CD14-positive monocyte (primary cell): Measurements from ENCODE around the gene F8. TPM values are rescaled to one million over a fixed set of nuclear protein-coding genes. Genes with fewer than 3 reads are reported as not detected.
"Not testable (repeated sequence)": the region's sequence is repeated elsewhere in the genome, so short reads cannot be mapped to it uniquely, and the experiment has no call there.

Experiments used
- DNase-seq, 3 donors: peaks; one replicate each; pipeline ENCODE4 v3.0.0-alpha.2; 2011 to 2022
- H2AFZ ChIP-seq: 2 replicates; pipeline ENCODE4 v1.6.0; 2012; ENCODE audit warnings: mild to moderate bottlenecking, low read depth, low read length, inconsistent platforms; ENCODE audit not compliant: insufficient read depth, poor library complexity, severe bottlenecking
- H3K27ac ChIP-seq, 2 donors: 1 replicate in 1 of 2; 2 replicates in 1 of 2; pipeline ENCODE4 v1.5.1; 2012 to 2013; ENCODE audit warnings: low read length in 2 of 2, control low read depth in 1 of 2, inconsistent platforms in 1 of 2, low read depth in 1 of 2, mild to moderate bottlenecking in 1 of 2
- H3K27me3 ChIP-seq, 2 donors: one replicate each; pipeline versions ENCODE4 v1.6.0 to v1.6.1; 2011 to 2013; ENCODE audit warnings: low read length in 2 of 2; ENCODE audit not compliant: control insufficient read depth in 2 of 2, insufficient read depth in 2 of 2
- H3K36me3 ChIP-seq, 2 donors: replicated peaks in 1 of 2; 1 replicate in 1 of 2; 2 replicates in 1 of 2; pipeline versions ENCODE4 v1.5.1 to v1.6.1; 2012 to 2013; ENCODE audit warnings: low read length in 2 of 2, control low read depth in 1 of 2, inconsistent platforms in 1 of 2, mild to moderate bottlenecking in 1 of 2; ENCODE audit not compliant: insufficient read depth in 2 of 2, control insufficient read depth in 1 of 2
- H3K4me1 ChIP-seq, 2 donors: 1 replicate in 1 of 2; 2 replicates in 1 of 2; pipeline versions ENCODE4 v1.5.1 to v1.6.1; 2012 to 2013; ENCODE audit warnings: low read length in 2 of 2, control low read depth in 1 of 2, inconsistent platforms in 1 of 2, mild to moderate bottlenecking in 1 of 2, moderate library complexity in 1 of 2; ENCODE audit not compliant: insufficient read depth in 2 of 2, control insufficient read depth in 1 of 2
- H3K4me2 ChIP-seq: replicated peaks from 2 replicates; pipeline ENCODE3; 2012; ENCODE audit warnings: low read length, moderate library complexity, mild to moderate bottlenecking; ENCODE audit not compliant: poor library complexity, severe bottlenecking; ENCODE audit errors: extremely low read depth
- H3K4me3 ChIP-seq, 3 experiments: fragments of 200-600 bp in 1 of 3; sonication (generic) in 1 of 3; replicated peaks in 1 of 3; 1 replicate in 2 of 3; 2 replicates in 1 of 3; pipeline ENCODE4 v1.5.1; 2011 to 2013; ENCODE audit warnings: low read length in 3 of 3, mild to moderate bottlenecking in 3 of 3, control low read depth in 2 of 3, low read depth in 2 of 3, inconsistent platforms in 1 of 3, moderate library complexity in 1 of 3
- H3K79me2 ChIP-seq: 2 replicates; pipeline ENCODE4 v1.6.0; 2012; ENCODE audit warnings: mild to moderate bottlenecking, control low read depth, inconsistent platforms, low read length, moderate library complexity; ENCODE audit not compliant: insufficient read depth
- H3K9ac ChIP-seq: 2 replicates; pipeline ENCODE4 v1.6.0; 2017; ENCODE audit warnings: low read length, mild to moderate bottlenecking; ENCODE audit not compliant: insufficient read depth, poor library complexity, severe bottlenecking
- H3K9me3 ChIP-seq, 2 donors: replicated peaks in 1 of 2; 1 replicate in 1 of 2; 2 replicates in 1 of 2; pipeline versions ENCODE4 v1.5.1 to v1.6.1; 2012 to 2013; ENCODE audit warnings: low read length in 2 of 2, control low read depth in 1 of 2; ENCODE audit not compliant: control insufficient read depth in 1 of 2, insufficient read depth in 1 of 2
- H4K20me1 ChIP-seq: 2 replicates; pipeline ENCODE4 v1.6.0; 2012; ENCODE audit warnings: mild to moderate bottlenecking, low read length, control low read depth, moderate library complexity; ENCODE audit not compliant: insufficient read depth
- H3K27ac Mint-ChIP-seq, 7 donors: one replicate each; pipeline ENCODE4 v1.8.0; 2020; ENCODE audit warnings: mild to moderate bottlenecking in 7 of 7, mixed read lengths in 7 of 7, moderate library complexity in 6 of 7, inconsistent platforms in 2 of 7
- H3K27me3 Mint-ChIP-seq, 3 donors: one replicate each; pipeline ENCODE4 v1.8.0; 2021 to 2022; ENCODE audit warnings: low read depth in 3 of 3, mild to moderate bottlenecking in 3 of 3, mixed read lengths in 3 of 3, moderate library complexity in 3 of 3, inconsistent platforms in 1 of 3
- H3K36me3 Mint-ChIP-seq, 2 donors: one replicate each; pipeline ENCODE4 v1.8.0; 2020; ENCODE audit warnings: mixed read lengths in 2 of 2, inconsistent platforms in 1 of 2, mild to moderate bottlenecking in 1 of 2
- H3K4me1 Mint-ChIP-seq: one replicate; pipeline ENCODE4 v1.8.0; 2020; ENCODE audit warnings: mild to moderate bottlenecking, mixed read lengths
- H3K4me3 Mint-ChIP-seq, 2 donors: one replicate each; pipeline ENCODE4 v1.8.0; 2020; ENCODE audit warnings: mild to moderate bottlenecking in 2 of 2, mixed read lengths in 2 of 2, moderate library complexity in 1 of 2
- H3K9me3 Mint-ChIP-seq, 7 donors: one replicate each; pipeline ENCODE4 v1.8.0; 2020 to 2022; ENCODE audit warnings: mixed read lengths in 7 of 7, mild to moderate bottlenecking in 6 of 7, moderate library complexity in 6 of 7, inconsistent platforms in 2 of 7
- WGBS: methylation state at CpG from one replicate; pipeline ENCODE4 v1.1.5; 2013; ENCODE audit warnings: missing lambda C conversion rate; ENCODE audit not compliant: insufficient coverage; 5-methylcytosine and 5-hydroxymethylcytosine counted together
- intact Hi-C, 2 donors: fragments of 100-400 bp; cut with micrococcal nuclease; formaldehyde crosslinking; loops; one replicate each; pipeline versions ENCODE4 v1.15.0 to v1.15.1; 2023
- polyA plus RNA-seq, 3 donors: library from polyadenylated mRNA; depleted of rRNA in 1 of 3; unstranded in 2 of 3; stranded (reverse) in 1 of 3; fragments of 300-500 nt in 2 of 3; fragments of >200 nt in 1 of 3; fragmentation: Illumina TruSeq in 2 of 3; gene quantifications; 1 replicate in 2 of 3; 2 replicates in 1 of 3; pipeline ENCODE4 v1.2.3, GENCODE V29; 2012 to 2021

F8 gene
- polyA plus RNA-seq, 3 donors, result 1.5 to 4.5 (median 4.3) TPM

GRCh38 chrX:154886069-154886788 is 136.3 kb downstream of the F8 start, which contains the start of gene F8A1:
Gene F8A1 (plus strand): TSS chrX:154886355. CDS start chrX:154886375, 20 bp downstream.
- H3K36me3 Mint-ChIP-seq, H3K27ac ChIP-seq, H3K9me3 ChIP-seq, H3K79me2 ChIP-seq, H3K9me3 Mint-ChIP-seq, DNase-seq, H3K36me3 ChIP-seq, H3K27me3 Mint-ChIP-seq, H3K27me3 ChIP-seq, H3K4me1 Mint-ChIP-seq, H3K4me1 ChIP-seq, intact Hi-C loops, H3K9ac ChIP-seq, H3K27ac Mint-ChIP-seq, H2AFZ ChIP-seq, H3K4me2 ChIP-seq, H3K4me3 Mint-ChIP-seq, H4K20me1 ChIP-seq: not testable (repeated sequence)
- peak within 1 kb of the TSS; percentile 29 to 38 (median 31) for H3K4me3 ChIP-seq
- no CpG with 5 or more reads among the region's 91 CpGs for WGBS

- H3K27me3 ChIP-seq, H3K27me3 Mint-ChIP-seq, H3K9ac ChIP-seq, H3K36me3 Mint-ChIP-seq, H3K79me2 ChIP-seq, DNase-seq, H3K4me1 Mint-ChIP-seq, H2AFZ ChIP-seq, H3K27ac Mint-ChIP-seq, intact Hi-C loops, H3K4me1 ChIP-seq, H3K27ac ChIP-seq, H4K20me1 ChIP-seq, H3K36me3 ChIP-seq, H3K9me3 ChIP-seq, H3K4me3 ChIP-seq, H3K9me3 Mint-ChIP-seq, H3K4me2 ChIP-seq, H3K4me3 Mint-ChIP-seq: not testable (repeated sequence)
- WGBS, result no CpG with 5 or more reads among the region's 14 CpGs
Measured at GRCh38 chrX:154885549-154885948, 137.0 kb downstream of the F8 start.

GRCh38 chrX:154885057-154885456 is 137.5 kb downstream of the F8 start:
- DNase-seq, H2AFZ ChIP-seq, H3K4me3 Mint-ChIP-seq, H3K9me3 Mint-ChIP-seq, H3K79me2 ChIP-seq, H3K36me3 ChIP-seq, H3K27me3 Mint-ChIP-seq, H3K9me3 ChIP-seq, H3K36me3 Mint-ChIP-seq, H3K4me3 ChIP-seq, H4K20me1 ChIP-seq, H3K4me1 ChIP-seq, H3K27ac Mint-ChIP-seq, H3K27me3 ChIP-seq, H3K9ac ChIP-seq, intact Hi-C loops, H3K4me1 Mint-ChIP-seq, H3K27ac ChIP-seq, H3K4me2 ChIP-seq: not testable (repeated sequence)
- no CpG with 5 or more reads among the region's 33 CpGs for WGBS

GRCh38 chrX:154884069-154884468 is 138.5 kb downstream of the F8 start:
- H4K20me1 ChIP-seq, H2AFZ ChIP-seq, H3K27me3 ChIP-seq, H3K4me2 ChIP-seq, H3K27me3 Mint-ChIP-seq, H3K36me3 ChIP-seq, H3K9me3 ChIP-seq, H3K79me2 ChIP-seq, DNase-seq, H3K9me3 Mint-ChIP-seq, H3K36me3 Mint-ChIP-seq, H3K4me3 ChIP-seq, H3K9ac ChIP-seq, H3K27ac Mint-ChIP-seq, intact Hi-C loops, H3K4me3 Mint-ChIP-seq, H3K4me1 Mint-ChIP-seq, H3K27ac ChIP-seq, H3K4me1 ChIP-seq: not testable (repeated sequence)
- WGBS, result no CpG with 5 or more reads among the region's 8 CpGs
